NCI-H226 (cell line): ENCODE results near the gene DDC.

ENCODE experiments used
- DNase-seq: peaks from one replicate; pipeline ENCODE4 v3.0.0-alpha.2; 2015

The DDC gene

DNA sequence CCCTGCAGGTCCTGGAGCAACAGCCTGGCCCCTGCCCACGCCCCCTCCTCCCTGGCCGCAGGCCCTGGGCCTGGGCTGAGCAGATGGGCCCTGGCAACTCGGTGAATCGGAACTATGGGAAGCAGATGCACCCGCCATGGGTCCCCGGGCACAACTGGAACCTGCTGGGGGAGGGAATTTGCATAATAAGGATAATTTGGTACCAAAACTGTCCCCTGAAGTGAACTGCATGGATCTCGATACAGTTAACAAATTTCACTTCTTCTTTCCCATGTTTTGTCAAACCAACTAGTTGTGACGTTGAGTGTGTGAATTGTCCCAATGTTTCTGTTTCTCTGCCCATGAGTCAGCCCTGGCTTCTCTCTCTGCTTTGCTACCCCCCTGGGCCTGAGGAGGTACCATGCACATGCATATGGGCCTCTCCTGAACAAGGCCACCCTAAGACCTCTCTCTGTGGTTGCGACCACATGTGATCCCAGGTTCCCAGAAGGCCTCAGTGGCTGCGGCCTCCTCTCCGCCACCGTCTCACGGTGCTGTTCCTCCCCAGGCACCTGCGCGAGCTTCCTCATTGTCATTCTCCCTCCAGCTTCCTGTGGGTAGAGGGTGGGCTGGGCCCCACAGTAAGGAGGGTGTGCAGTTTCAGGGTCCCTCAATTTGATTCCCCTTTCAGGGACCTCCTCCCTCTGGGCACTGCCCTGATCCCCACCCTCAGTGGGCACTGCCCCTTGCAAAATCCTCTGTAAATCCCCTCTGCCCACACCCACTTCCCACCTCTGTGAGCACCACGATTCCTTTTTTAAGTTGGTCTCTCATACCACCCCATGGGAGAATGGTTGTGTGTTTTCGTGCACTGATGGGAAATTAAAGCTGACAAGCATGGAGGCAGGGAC lies 155.1 kb downstream of the DDC start:
- DNase-seq: no peak
